Heart right ventricle (tissue), 16 donors: ENCODE results near the gene GRIP2. TPM values are rescaled to one million over a fixed set of nuclear protein-coding genes. Genes with fewer than 3 reads are reported as not detected.

Experiments used
- ATAC-seq, 8 donors: fragments of 200-7000 bp; cut with Tn5 transposase; one replicate each; pipeline ENCODE4 v1.9.1; 2020; ENCODE audit warnings: mild to moderate bottlenecking in 8 of 8, moderate library complexity in 8 of 8, moderate number of reproducible peaks in 1 of 8
- DNase-seq, 2 donors: peaks; one replicate each; pipeline ENCODE4 v3.0.0-alpha.2; 2020
- H3K27ac ChIP-seq, 10 donors: fragments of 200-600 bp; sonication (generic) in 2 of 10; one replicate each; pipeline versions ENCODE4 v1.5.0 to v1.8.0; 2020 to 2022; ENCODE audit warnings: mild to moderate bottlenecking in 3 of 10
- H3K27me3 ChIP-seq, 7 donors: fragments of 200-600 bp; one replicate each; pipeline ENCODE4 v1.8.0; 2021 to 2022; ENCODE audit warnings: mild to moderate bottlenecking in 2 of 7
- H3K36me3 ChIP-seq, 9 donors: fragments of 200-600 bp; sonication (generic) in 1 of 9; one replicate each; pipeline versions ENCODE4 v1.5.0 to v1.8.0; 2020 to 2022; ENCODE audit warnings: mild to moderate bottlenecking in 2 of 9
- H3K4me1 ChIP-seq, 9 donors: fragments of 200-600 bp; sonication (generic) in 1 of 9; one replicate each; pipeline versions ENCODE4 v1.5.0 to v1.8.0; 2020 to 2022; ENCODE audit warnings: mild to moderate bottlenecking in 4 of 9
- H3K4me3 ChIP-seq, 10 donors: fragments of 200-600 bp; sonication (generic) in 2 of 10; one replicate each; pipeline versions ENCODE4 v1.5.0 to v1.8.0; 2020 to 2022; ENCODE audit warnings: mild to moderate bottlenecking in 7 of 10, moderate library complexity in 2 of 10
- H3K9me3 ChIP-seq, 11 donors: fragments of 200-600 bp in 10 of 11; sonication (generic) in 2 of 11; one replicate each; pipeline versions ENCODE4 v1.5.0 to v1.8.0; 2013 to 2022; ENCODE audit warnings: mild to moderate bottlenecking in 2 of 11, control low read depth in 1 of 11, moderate library complexity in 1 of 11
- CTCF ChIP-seq, 9 donors: fragments of 200-600 bp; sonication (generic) in 2 of 9; IDR thresholded peaks; one replicate each; pipeline versions ENCODE4 v1.5.0 to v1.8.0; 2021 to 2022; ENCODE audit warnings: antibody characterized with exemption in 9 of 9, mild to moderate bottlenecking in 5 of 9, moderate library complexity in 1 of 9
- WGBS, 2 donors: extraction: QIAGEN DNeasy Blood & Tissue Kit; methylation state at CpG; one replicate each; pipeline ENCODE4 v1.1.7; 2013; ENCODE audit warnings: inconsistent platforms in 1 of 2; 5-methylcytosine and 5-hydroxymethylcytosine counted together
- intact Hi-C, 10 donors: fragments of 100-400 bp; cut with DNase I; formaldehyde crosslinking; loops; one replicate each; pipeline versions ENCODE4 v1.11.1 to v1.14.2; 2022
- polyA plus RNA-seq, 2 donors: library from polyadenylated mRNA; stranded (reverse); fragments of 200-250 nt; gene quantifications; one replicate each; pipeline ENCODE4 v1.2.3, GENCODE V29; 2013
- total RNA-seq, 10 donors: library from RNA; stranded (reverse); fragmentation: NEBNext Ultra II Directional in 3 of 10; extraction: Animal tissue kit (Norgen Biotek cat#: 25700) in 3 of 10; gene quantifications; one replicate each; pipeline versions ENCODE4 v1.2.1 to v1.2.4, GENCODE V29; 2021 to 2023
- donor health status: Arrhythmogenic right ventricular cardiomyopathy.
- donor health status: ischemic (EF 13 %, LVEDD 7.1; RV severe dilation, severe dysfunction).
- donor health status: healthy with polysubstance abuse.
- donor health status: DM: no; HTN: yes; CAD: no.
- donor health status: DM: no; HTN: no; CAD: no.
- donor health status: ischemic (EF 25% LVEDD 6.9; RV normal size, moderate dysfunction).
- donor health status: ischemic (EF 25% LVEDD 5.7; RV mildly dilated, moderate dysfunction).
- donor health status: healthy.
- donor health status: DM: yes; HTN: yes; CAD: no.
- donor health status: Ischemic cardiomyopathy.
- donor health status: ischemic (EF 35%, LVEDD 5.7; RV mildly dilated, moderate dysfunction).
- donor health status: nonischemic (EF 11% LVEDD 7.7; RV severe dilation, severe dysfunction).
- donor health status: DM: yes; HTN: yes; CAD: no.
- donor health status: PGD.
- donor health status: ischemic (EF 29% LVEDD 5.4; RV normal size, mild dysfunction).
- donor health status: nonischemic (EF 23%, LVEDD 6.1; RV moderate dilation, normal function).

The GRIP2 gene
- total and polyA plus RNA-seq, 12 donors, result 7.4 to 70.1 (median 39.4) TPM

GRCh38 chr3:14467814-14468620 is 72.1 kb downstream of the GRIP2 start:
- H3K9me3 ChIP-seq, result no peaks in the 10 kb centered on the region
- WGBS, 2 donors, result 64 to 68% methylated on average over 15 of the region's 15 CpGs
- DNase-seq, result peak in 1 of 2 donors; percentile 40

GRCh38 chr3:14466179-14466903 is 73.8 kb downstream of the GRIP2 start:
- intact Hi-C loops, result loop anchor here in 9 of 10 donors (2.0 to 10.0 kb wide), 8 partner anchors 64 to 812 kb away; partner anchors contain the start of gene SLC6A6 (in 3 of the 9)
- Histone ChIP-seq H3K27ac (no peak overlapping the region), H3K9me3 (no peaks in the 10 kb centered on the region), H3K4me3 (no peak overlapping the region), H3K4me1 (peaks cover 0 to 34% (median 9%) of the 10 kb centered on the region in 9 donors), H3K36me3 (peaks cover 0 to 100% (median 10%) of the 10 kb centered on the region in 9 donors), H3K27me3 (peaks cover 0 to 29% (median 0%) of the 10 kb centered on the region in 7 donors)
- no peak for DNase-seq
- 94 to 97% methylated on average over 23 of the region's 23 CpGs for WGBS, 2 donors
- TF ChIP-seq CTCF (IDR thresholded peaks at IDR 0.05), result no peak
- no peak for ATAC-seq

More at GRCh38 chr3:14467814-14468620, 72.1 kb downstream of the GRIP2 start:
- Histone ChIP-seq H3K27ac (no peak overlapping the region), H3K4me1 (peaks cover 0 to 26% (median 2%) of the 10 kb centered on the region in 9 donors), H3K4me3 (no peak overlapping the region), H3K36me3 (peaks cover 0 to 100% (median 10%) of the 10 kb centered on the region in 9 donors), H3K27me3 (peaks cover 0 to 28% (median 0%) of the 10 kb centered on the region in 7 donors)
- ATAC-seq, result peak in 7 of 8 donors; percentile 44 to 78 (median 57)
- intact Hi-C loops, result loop anchor here (1.0 to 10.0 kb wide), 13 partner anchors 66 to 813 kb away; partner anchors contain the start of gene SLC6A6 (in 3 of the 10)
- TF ChIP-seq CTCF (IDR thresholded peaks at IDR 0.05), result peak; percentile 84 to 93 (median 88)

- no peak for ATAC-seq
- Histone ChIP-seq H3K4me1 (peaks cover 0 to 41% (median 18%) of the 10 kb centered on the region in 9 donors), H3K27ac (no peak overlapping the region), H3K4me3 (no peak overlapping the region), H3K9me3 (no peaks in the 10 kb centered on the region), H3K36me3 (peaks cover 0 to 100% (median 10%) of the 10 kb centered on the region in 9 donors), H3K27me3 (peaks cover 0 to 29% (median 0%) of the 10 kb centered on the region in 7 donors)
- no peak for DNase-seq
- intact Hi-C loops, result loop anchor here in 9 of 10 donors (5.0 to 10.0 kb wide), 7 partner anchors 63 to 811 kb away; partner anchors contain the start of gene SLC6A6 (in 3 of the 9)
- no peak for TF ChIP-seq CTCF (IDR thresholded peaks at IDR 0.05)
- WGBS, 2 donors, result 93 to 98% methylated on average over 3 of the region's 3 CpGs
Observed at GRCh38 chr3:14465425-14465824, 74.7 kb downstream of the GRIP2 start.

GRCh38 chr3:14464521-14464920 is 75.6 kb downstream of the GRIP2 start:
- no peak overlapping the region for H3K4me3 ChIP-seq
- H3K36me3 ChIP-seq, result peaks cover 0 to 100% (median 10%) of the 10 kb centered on the region in 9 donors
- TF ChIP-seq CTCF (IDR thresholded peaks at IDR 0.05), result no peak
- H3K4me1 ChIP-seq, result peaks cover 0 to 50% (median 23%) of the 10 kb centered on the region in 9 donors
- H3K27me3 ChIP-seq, result peaks cover 0 to 31% (median under 1%) of the 10 kb centered on the region in 7 donors
- ATAC-seq (no peak), DNase-seq (no peak)
- no peak overlapping the region for H3K27ac ChIP-seq
- no peaks in the 10 kb centered on the region for H3K9me3 ChIP-seq
- intact Hi-C loops, result loop anchor here in 7 of 10 donors (5.0 to 10.0 kb wide), 4 partner anchors 62 to 810 kb away; partner anchors contain the start of gene SLC6A6 (in 2 of the 7)
- WGBS, 2 donors, result 97 to 100% methylated on average over 4 of the region's 4 CpGs
